Measurements from ENCODE around the gene TK2.

GRCh38 chr16:66547101-66547989 is 2.6 kb downstream of the TK2 start:
- TF ChIP-seq, protein P1, sequence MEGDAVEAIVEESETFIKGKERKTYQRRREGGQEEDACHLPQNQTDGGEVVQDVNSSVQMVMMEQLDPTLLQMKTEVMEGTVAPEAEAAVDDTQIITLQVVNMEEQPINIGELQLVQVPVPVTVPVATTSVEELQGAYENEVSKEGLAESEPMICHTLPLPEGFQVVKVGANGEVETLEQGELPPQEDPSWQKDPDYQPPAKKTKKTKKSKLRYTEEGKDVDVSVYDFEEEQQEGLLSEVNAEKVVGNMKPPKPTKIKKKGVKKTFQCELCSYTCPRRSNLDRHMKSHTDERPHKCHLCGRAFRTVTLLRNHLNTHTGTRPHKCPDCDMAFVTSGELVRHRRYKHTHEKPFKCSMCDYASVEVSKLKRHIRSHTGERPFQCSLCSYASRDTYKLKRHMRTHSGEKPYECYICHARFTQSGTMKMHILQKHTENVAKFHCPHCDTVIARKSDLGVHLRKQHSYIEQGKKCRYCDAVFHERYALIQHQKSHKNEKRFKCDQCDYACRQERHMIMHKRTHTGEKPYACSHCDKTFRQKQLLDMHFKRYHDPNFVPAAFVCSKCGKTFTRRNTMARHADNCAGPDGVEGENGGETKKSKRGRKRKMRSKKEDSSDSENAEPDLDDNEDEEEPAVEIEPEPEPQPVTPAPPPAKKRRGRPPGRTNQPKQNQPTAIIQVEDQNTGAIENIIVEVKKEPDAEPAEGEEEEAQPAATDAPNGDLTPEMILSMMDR (IDR thresholded peaks at IDR 0.05) = no peak
- TF ChIP-seq POLR2A (IDR thresholded peaks at IDR 0.05) = no peak

Measured in heart left ventricle (tissue), 13 donors.